Liver (tissue), 9 donors: Measurements from ENCODE around the gene CHRM1. TPM values are rescaled to one million over a fixed set of nuclear protein-coding genes. Genes with fewer than 3 reads are reported as not detected.
A peak's percentile ranks its signal among the peaks of the same experiment; 100 is the strongest.

Source experiments
- DNase-seq: peaks from one replicate; pipeline ENCODE4 v3.0.0-alpha.2; 2017; ENCODE audit warnings: low spot score
- H3K27ac ChIP-seq, 2 donors: one replicate each; pipeline ENCODE4 v1.7.0; 2013; ENCODE audit warnings: inconsistent platforms in 2 of 2, low read length in 2 of 2, control low read depth in 1 of 2, low read depth in 1 of 2, mild to moderate bottlenecking in 1 of 2
- H3K27me3 ChIP-seq, 4 donors: one replicate each; pipeline versions ENCODE4 v1.6.1 to v1.7.0; 2013; ENCODE audit warnings: low read length in 3 of 4, inconsistent platforms in 1 of 4, mild to moderate bottlenecking in 1 of 4, moderate library complexity in 1 of 4; ENCODE audit not compliant: control insufficient read depth in 4 of 4, insufficient read depth in 4 of 4
- H3K36me3 ChIP-seq, 4 donors: one replicate each; pipeline versions ENCODE4 v1.6.1 to v1.7.0; 2013; ENCODE audit warnings: low read length in 3 of 4, mild to moderate bottlenecking in 3 of 4, low read depth in 1 of 4, moderate library complexity in 1 of 4; ENCODE audit not compliant: control insufficient read depth in 4 of 4, insufficient read depth in 3 of 4
- H3K4me1 ChIP-seq, 4 donors: one replicate each; pipeline versions ENCODE4 v1.6.1 to v1.7.0; 2013; ENCODE audit warnings: low read length in 3 of 4, mild to moderate bottlenecking in 3 of 4, moderate library complexity in 1 of 4; ENCODE audit not compliant: control insufficient read depth in 4 of 4, insufficient read depth in 4 of 4
- H3K4me3 ChIP-seq, 3 donors: one replicate each; pipeline versions ENCODE4 v1.6.1 to v1.7.0; 2013; ENCODE audit warnings: low read length in 3 of 3, control low read depth in 1 of 3, low read depth in 1 of 3, mild to moderate bottlenecking in 1 of 3
- H3K9ac ChIP-seq, 2 donors: one replicate each; pipeline ENCODE4 v1.7.0; 2013; ENCODE audit warnings: low read length in 2 of 2, mild to moderate bottlenecking in 2 of 2, moderate library complexity in 2 of 2, control low read depth in 1 of 2, low read depth in 1 of 2
- H3K9me3 ChIP-seq, 4 donors: one replicate each; pipeline versions ENCODE4 v1.6.1 to v1.7.0; 2013; ENCODE audit warnings: low read length in 3 of 4; ENCODE audit not compliant: control insufficient read depth in 4 of 4
- CTCF ChIP-seq: fragments of 150-350 bp; IDR thresholded peaks from 2 replicates; pipeline ENCODE4 v1.5.1; 2017; ENCODE audit warnings: improper control_type of control experiment, low read depth, low read length; ENCODE audit not compliant: missing input control
- EGR1 ChIP-seq, 2 donors: IDR thresholded peaks; 2 replicates each; pipeline ENCODE4 v1.6.1; 2016 to 2018; ENCODE audit warnings: antibody characterized with exemption in 2 of 2, low read depth in 2 of 2
- FOXA1 ChIP-seq: IDR thresholded peaks from 2 replicates; pipeline ENCODE4 v1.6.1; 2016; ENCODE audit warnings: antibody characterized with exemption
- FOXA2 ChIP-seq: IDR thresholded peaks from 2 replicates; pipeline ENCODE4 v1.6.1; 2016; ENCODE audit warnings: antibody characterized with exemption
- GABPA ChIP-seq, 2 donors: IDR thresholded peaks in 1 of 2; conservative IDR thresholded peaks in 1 of 2; 2 replicates each; pipeline ENCODE4 v1.6.1; 2016; ENCODE audit warnings: antibody characterized with exemption in 2 of 2, mild to moderate bottlenecking in 1 of 2, moderate library complexity in 1 of 2
- HNF4G ChIP-seq: IDR thresholded peaks from 2 replicates; pipeline ENCODE4 v1.6.1; 2016; ENCODE audit warnings: antibody characterized with exemption
- NR2F2 ChIP-seq: IDR thresholded peaks from 2 replicates; pipeline ENCODE4 v1.6.1; 2016; ENCODE audit warnings: antibody characterized with exemption
- RAD21 ChIP-seq, 2 donors: IDR thresholded peaks; 2 replicates each; pipeline ENCODE4 v1.6.1; 2016; ENCODE audit warnings: antibody characterized with exemption in 2 of 2, mild to moderate bottlenecking in 2 of 2
- RXRA ChIP-seq, 2 donors: IDR thresholded peaks; 2 replicates each; pipeline ENCODE4 v1.6.1; 2017 to 2018; ENCODE audit warnings: antibody characterized with exemption in 2 of 2, mild to moderate bottlenecking in 1 of 2
- TAF1 ChIP-seq: conservative IDR thresholded peaks from 2 replicates; pipeline ENCODE4 v1.6.1; 2016; ENCODE audit warnings: antibody characterized with exemption, mild to moderate bottlenecking
- ZBTB33 ChIP-seq: IDR thresholded peaks from 2 replicates; pipeline ENCODE4 v1.6.1; 2016; ENCODE audit warnings: antibody characterized with exemption
- WGBS: extraction: QIAGEN DNeasy Blood & Tissue Kit; methylation state at CpG from one replicate; pipeline ENCODE4 v1.1.7; 2013; 5-methylcytosine and 5-hydroxymethylcytosine counted together
- polyA plus RNA-seq, 2 donors: library from polyadenylated mRNA; stranded (reverse) in 1 of 2; unstranded in 1 of 2; fragments of 200-250 nt in 1 of 2; fragments of >200 nt in 1 of 2; fragmentation: Nextera tagmentation in 1 of 2; extraction: Ambion mirVana in 1 of 2; gene quantifications; one replicate each; pipeline versions ENCODE4 v1.2.1 to v1.2.3, GENCODE V29; 2013 to 2015
- total RNA-seq, 2 donors: library from RNA; depleted of rRNA; stranded (reverse); fragments of >200 nt; gene quantifications; one replicate each; pipeline ENCODE4 v1.2.3, GENCODE V29; 2014
- TF ChIP-seq, protein P1 (sequence below): IDR thresholded peaks from 2 replicates; pipeline ENCODE4 v1.6.1; 2016; ENCODE audit warnings: antibody characterized with exemption
- donor health status: healthy.
- donor health status: healthy.
- donor health status: healthy.
- donor health status: healthy.
- donor health status: healthy.

CHRM1 gene
- total and polyA plus RNA-seq, 4 donors = not detected

GRCh38 chr11:62908468-62909072 lies 12.6 kb downstream of the CHRM1 start (continued):
- no peak for TF ChIP-seq CTCF

- H3K9ac ChIP-seq = no peak overlapping the region
- peaks cover 0 to 6% (median 1%) of the 10 kb centered on the region in 4 donors for H3K4me1 ChIP-seq
- DNase-seq = peak; percentile 88
- TF ChIP-seq FOXA2 (no peak), RAD21 (IDR thresholded peaks at IDR 0.05) (peak; percentile 98 to 99), NR2F2 (no peak), CTCF (peak; percentile 99), EGR1 (IDR thresholded peaks at IDR 0.05; ENCODE audit: low read depth in 2 of 2) (no peak), ZBTB33 (no peak)
- TF ChIP-seq, protein P1, sequence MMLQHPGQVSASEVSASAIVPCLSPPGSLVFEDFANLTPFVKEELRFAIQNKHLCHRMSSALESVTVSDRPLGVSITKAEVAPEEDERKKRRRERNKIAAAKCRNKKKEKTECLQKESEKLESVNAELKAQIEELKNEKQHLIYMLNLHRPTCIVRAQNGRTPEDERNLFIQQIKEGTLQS = no peak
- H3K27ac ChIP-seq = no peak overlapping the region
- no peak overlapping the region for H3K4me3 ChIP-seq
- H3K9me3 ChIP-seq = no peaks in the 10 kb centered on the region
- 17% methylated on average over 14 of the region's 14 CpGs for WGBS
- H3K36me3 ChIP-seq = no peaks in the 10 kb centered on the region
- H3K27me3 ChIP-seq = no peaks in the 10 kb centered on the region
Measured at GRCh38 chr11:62905927-62906531, 15.1 kb downstream of the CHRM1 start.

DNA sequence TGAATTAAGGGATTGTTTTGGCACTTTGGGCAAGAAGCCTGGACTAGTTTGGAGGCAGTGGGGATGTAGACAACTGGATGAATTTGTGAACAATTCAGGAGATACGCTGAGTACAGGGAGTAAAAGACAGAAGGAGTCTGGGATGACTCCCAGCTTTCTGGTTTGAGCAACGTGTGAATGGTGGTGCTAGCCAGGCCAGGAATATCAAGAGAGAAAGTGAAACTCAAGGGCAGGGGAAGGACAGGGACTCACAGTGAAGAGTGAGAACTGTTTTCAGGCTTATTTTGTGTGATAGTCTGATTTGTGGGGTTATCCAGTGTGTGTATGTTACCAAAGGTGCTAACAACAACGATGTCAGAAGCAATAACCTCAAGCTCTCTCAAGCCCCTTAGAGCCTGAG lies 15.9 kb downstream of the CHRM1 start:
- no peak for DNase-seq
- Histone ChIP-seq H3K27ac (no peak overlapping the region), H3K27me3 (no peaks in the 10 kb centered on the region), H3K4me1 (peaks cover 0 to 6% (median 1%) of the 10 kb centered on the region in 4 donors), H3K36me3 (no peaks in the 10 kb centered on the region), H3K9ac (no peak overlapping the region), H3K9me3 (no peaks in the 10 kb centered on the region), H3K4me3 (no peak overlapping the region)
- TF ChIP-seq RXRA (IDR thresholded peaks at IDR 0.05) (no peak), GABPA (IDR thresholded peaks at IDR 0.05 in 1 of 2, conservative IDR thresholded peaks at IDR 0.05 in 1 of 2) (no peak), HNF4G (no peak), FOXA1 (no peak), EGR1 (IDR thresholded peaks at IDR 0.05; ENCODE audit: low read depth in 2 of 2) (no peak), TAF1 (no peak), CTCF (no peak), RAD21 (IDR thresholded peaks at IDR 0.05) (no peak)
- TF ChIP-seq, protein P1 = no peak
- 28% methylated on average over 3 of the region's 3 CpGs for WGBS
